DMS114 treated with DMSO at 0.1 percent for 48 hours (cell line): ENCODE data around the gene RHEB.

Experiments
- DNase-seq: peaks from one replicate; lab custom pipeline; 2025; ENCODE audit not compliant: unreplicated experiment; lab: John Stamatoyannopoulos, UW

RHEB gene

DNA sequence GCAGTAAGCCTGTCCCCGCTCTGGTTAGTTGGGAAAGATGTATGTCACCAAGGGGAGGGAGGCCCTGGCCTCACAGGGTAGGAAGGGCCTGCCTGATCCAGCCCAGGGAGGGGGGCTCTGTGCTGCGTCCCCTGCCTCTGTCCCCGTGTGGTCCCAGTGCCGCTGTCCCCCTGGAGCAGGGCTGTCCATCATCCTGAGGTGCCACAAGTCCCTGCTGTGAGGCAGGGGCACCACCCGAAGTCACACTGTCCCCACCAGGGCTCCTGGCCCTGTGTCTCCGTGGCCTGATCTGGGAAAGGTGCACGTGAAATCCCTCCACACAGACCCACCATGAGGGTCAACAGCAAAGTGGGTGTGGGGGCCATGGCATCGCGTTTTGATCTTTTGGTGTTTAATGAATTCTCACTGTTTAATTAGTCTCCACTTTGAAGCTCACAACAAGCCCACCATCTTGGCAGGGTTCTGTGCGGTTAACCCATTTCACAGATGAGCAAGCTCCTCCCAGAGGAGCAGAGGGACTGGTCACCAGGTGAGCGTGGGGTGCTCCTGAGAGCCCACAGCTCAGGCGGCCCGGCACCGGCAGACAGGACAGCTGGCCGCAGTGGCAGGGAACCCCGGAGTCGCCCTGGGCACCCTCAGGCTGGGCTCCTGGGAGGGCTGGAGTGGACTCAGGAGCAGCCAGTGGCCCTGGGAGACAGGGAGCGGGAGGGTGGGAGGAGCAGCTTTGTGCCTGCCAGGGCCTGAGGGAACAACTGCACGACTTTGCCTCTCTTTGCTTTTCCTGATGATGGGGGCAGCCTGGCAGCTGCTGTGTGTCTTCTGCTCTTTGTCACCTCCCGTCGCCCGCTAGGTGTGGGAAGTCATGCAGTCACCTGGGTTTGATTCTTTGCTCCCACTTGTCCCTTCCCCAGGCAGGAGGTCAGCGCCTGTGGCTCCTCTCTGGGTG, 67.8 kb downstream of the RHEB start:
- no peak for DNase-seq

DNA sequence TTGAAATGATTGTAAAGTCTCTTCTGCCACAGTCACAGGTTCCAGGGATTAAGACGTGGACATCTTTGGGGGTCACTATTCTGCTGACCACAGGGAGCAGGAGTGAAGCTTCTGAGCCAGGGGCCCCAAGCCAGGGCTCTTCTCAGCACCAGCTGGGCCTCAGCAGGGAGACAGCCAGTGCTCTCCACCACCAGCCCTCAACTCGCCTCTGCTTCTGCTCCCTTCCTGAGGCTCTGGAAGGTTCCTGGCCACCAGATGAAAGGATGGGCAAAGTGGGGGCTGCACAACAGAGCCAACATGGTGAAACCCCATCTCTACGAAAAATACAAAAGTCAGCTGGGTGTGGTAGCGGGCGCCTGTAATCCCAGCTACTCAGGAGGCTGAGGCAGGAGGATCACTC, 68.5 kb downstream of the RHEB start:
- DNase-seq: no peak

DNA sequence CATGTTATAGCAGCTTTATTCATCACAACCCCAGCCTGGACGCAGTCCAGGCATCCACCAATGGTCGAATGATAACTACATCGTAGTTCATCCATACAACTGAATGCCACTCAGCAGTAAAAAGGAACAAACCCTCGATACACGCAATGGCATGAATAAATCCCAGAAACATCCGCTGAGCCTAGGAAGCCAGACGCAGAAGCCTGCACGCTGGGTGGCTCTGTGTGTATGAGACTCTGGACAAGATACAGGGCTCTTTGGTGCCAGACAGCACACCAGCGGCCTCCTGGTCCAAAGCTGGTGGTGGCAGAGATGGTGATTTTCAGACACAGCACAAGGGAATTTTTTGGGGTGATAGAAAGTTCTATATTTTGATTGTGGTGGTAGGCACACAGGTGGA, 69.7 kb downstream of the RHEB start:
- no peak for DNase-seq

DNA sequence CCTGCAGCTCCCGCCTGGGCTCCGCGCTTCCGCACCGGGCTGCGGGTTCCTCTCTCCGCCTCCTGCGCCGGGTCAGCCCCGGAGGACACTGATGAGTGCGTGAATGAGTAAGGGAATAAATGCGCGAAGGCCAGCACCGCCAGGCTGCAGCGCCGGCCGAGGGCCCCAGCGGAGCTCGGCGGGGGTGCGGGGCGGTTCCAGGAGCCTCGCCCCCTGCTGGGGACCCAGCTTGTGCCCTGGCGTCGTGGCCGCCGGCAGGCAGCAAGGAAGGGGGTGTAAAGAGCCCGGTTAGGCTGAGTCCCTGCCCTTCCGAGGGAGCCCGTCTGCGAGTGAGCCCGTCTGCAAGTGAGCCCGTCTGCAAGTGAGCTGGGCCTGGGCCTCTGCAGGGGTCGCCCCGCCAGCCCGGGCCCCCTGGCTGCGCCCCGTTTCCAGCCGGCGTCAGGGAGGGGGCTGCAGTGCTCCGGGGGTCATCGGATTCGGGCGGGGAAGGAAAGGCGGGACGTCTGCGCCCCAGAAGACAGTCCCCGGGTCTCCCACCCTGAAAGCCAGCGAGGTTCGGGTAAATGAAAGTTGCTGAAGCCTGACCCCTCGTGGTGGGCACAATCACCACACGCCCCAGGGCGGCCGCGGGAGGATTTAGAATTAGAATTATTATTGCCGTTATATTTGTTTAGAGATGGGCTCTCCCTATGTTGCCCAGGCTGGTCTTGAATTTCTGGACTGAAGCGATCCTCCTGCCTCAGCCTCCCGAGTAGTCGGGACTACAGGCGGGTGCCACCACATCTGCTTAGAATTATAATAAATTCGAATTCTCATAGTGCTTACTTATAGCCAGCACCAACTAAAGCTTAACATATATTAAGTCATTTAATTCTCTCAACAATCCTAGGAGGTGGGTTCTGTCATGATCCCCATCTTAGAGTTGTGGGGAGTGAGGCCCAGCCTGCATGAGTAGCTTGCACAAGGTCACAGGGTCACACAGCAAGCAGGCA, 71.1 kb downstream of the RHEB start:
- peak; percentile 40 for DNase-seq

DNA sequence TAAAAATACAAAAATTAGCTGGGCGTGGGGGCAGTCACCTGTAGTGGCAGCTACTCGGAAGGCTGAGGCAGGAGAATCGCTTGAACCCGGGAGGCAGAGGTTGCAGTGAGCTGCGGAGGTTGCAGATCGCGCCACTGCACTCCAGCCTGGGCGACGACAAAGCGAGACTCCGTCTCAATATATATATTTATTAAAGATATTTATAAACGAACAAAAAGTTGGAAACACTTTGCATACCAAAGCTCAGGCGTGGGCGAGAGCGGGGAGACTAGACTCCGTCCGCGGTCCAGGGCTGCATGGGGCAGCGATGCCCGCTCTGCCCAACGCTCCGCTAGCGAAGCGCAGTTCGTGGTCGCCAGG, 71.8 kb downstream of the RHEB start:
- no peak for DNase-seq

DNA sequence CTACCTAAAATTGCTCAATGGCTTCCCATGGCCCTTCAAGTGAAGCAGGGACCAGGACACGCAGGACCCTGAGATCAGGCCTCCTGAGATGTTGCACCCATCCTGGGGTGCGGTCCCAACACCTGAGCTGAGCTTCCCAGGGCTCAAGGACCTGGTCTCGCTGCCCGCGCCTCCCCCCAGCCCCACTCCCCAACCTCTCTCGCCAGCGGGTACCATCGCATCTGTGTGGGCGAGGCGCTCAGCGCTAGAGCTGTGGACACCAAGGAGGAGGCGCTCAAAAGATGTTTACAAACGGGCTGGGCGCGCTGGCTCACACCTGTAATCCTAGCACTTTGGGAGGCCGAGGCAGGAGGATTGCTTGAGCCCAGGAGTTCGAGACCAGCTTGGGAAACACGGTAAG, 72.4 kb downstream of the RHEB start:
- no peak for DNase-seq

DNA sequence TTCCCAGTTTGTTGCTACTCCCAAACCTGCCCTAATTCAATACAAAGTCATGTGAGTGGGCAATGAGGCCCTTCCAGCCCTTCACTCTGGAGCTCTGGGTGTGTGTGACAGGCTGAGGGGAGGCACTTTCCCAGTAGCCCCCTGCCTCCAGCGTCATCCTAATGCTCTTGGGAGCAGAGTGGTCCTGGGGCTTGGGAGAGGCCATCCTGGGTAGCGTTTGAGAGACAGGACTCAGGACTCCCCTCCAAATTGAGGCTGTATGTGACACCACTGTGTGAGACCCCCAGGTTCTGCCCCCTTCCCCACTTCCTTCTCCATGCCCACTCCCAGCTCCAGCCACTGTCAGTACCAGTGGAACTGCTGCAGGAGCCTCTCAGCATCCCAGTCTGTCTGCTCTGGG, 73.3 kb downstream of the RHEB start:
- DNase-seq: no peak

DNA sequence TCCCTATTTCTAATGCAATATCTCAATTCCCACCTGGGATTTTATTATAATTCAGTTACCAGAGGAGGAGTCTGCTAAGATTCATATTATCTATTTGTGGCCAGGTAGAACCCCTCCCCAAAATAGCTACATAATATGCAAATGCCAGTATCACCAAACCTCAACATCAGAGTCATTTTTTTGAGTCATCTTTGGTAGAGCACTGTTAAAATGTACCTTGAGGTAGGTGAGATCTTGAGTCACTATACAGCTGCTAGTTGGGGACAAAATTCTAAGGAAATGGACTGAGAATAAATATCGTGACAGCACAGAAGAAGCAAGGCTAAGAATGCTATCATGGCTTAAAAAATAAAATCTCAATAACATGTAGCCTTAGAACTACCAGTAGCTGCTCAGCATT, 75.1 kb downstream of the RHEB start:
- no peak for DNase-seq

DNA sequence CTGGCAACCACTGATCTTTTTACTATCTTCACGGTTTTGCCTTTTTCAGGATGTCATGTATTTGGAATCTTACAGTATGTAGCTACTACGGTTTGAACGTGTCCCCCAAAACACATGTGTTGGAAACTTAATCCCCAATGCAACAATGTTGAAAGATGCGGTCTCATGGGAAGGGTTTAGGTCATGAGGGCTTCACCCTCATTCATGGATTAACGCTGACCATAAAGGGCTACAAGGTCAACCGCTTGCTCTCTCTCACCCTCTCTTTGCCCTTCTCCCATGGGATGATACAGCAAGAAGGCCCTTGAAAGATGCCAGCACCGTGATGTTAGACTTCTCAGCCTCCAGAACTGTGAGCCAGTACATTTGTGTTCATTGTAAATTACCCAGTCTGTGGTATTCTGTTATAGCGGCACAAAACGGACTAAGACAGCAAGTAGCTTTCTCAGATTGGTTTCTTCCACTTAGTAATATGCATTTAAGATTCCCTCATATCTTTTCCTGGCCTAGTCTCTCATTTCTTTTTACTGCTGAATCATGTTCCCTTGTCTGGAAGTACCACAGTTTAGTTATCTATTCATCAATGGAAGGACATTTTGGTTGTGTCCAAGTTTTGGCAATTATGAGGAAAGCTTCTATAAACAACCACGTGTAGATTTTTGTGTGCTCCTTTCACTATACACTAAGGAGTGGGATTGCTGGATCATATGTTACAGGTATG, 76.8 kb downstream of the RHEB start:
- no peak for DNase-seq

DNA sequence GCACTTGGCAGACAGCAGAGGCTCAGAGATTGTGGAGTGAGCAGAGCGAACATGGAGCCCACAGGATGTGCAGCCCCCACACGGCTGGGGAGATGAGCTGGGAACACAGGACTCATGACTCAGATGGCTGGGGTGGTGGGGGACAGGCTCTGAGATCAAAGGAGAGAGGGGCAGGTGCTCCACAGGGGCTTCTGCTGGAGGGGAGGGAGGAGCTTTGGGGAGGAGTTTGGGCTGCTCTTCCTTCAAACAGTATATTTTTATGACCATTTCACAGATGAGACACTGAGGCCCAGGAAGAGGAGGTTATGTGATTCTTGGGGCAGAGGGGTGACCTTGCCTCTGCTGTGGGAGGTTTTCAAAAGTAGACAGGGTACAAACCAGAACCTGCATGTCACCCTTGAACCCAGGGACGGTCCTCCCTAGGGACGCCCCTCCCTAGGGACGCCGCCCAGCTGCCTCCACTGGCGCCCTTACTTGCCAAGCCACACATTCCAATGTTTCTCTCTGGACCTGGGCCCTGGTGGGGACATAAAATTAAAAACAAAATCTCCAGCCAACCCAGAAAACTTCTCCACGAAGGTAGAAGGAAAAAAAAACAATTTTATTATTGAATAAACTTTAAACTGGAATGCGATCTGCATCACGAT, 78.8 kb downstream of the RHEB start:
- no peak for DNase-seq

DNA sequence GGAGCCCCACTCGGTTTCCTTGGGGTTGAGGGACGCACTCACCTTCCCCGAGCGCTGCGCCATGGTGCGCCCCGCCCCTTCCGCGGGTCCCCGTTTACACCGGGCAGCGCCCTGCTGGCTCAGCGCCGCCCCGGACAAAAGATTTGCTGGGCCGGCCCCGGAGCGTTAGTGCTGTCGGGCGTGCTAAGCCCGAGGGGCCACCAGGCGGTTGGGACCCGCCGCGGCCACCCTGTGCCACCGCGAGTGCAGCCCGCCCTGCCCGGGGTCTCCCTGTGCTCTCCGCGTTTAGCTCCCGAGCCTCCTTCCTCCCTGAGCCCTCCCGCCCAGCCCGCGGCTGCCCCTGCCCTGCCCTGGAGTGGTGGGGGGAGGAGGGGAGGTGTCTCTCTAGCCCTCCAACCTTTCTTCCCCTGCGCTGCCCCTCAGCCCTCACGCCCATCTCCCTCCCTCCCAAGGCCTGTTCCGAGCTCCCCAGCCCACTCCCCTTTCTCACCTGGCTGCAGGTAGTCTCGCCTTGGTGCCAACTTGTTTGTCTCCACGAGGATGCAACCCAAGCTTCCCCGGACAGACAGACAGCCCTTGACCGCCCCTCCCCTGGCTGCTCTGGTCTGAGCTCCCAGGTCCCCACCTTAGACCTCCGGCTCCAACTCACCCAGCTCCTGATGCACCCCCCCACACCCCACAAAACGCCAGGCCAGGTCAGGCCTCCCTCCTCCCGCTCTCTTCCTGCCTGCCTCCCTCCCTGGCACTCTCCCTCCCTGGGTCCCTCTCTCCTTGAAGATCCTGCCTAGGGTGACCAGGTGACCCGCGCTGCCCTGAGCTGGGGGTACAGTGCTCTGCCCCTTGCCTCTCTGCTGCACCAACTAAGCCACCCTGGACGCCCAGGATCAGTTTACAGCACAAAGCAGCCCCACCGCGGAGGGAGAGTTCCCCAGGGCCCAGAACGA, 79.6 kb downstream of the RHEB start, which contains the start of gene CRYGN:
CRYGN (minus strand) TSS at position 287 of the 944 bp plus-strand sequence; CDS start at position 63, 224 bp downstream.
- DNase-seq: no peak

DNA sequence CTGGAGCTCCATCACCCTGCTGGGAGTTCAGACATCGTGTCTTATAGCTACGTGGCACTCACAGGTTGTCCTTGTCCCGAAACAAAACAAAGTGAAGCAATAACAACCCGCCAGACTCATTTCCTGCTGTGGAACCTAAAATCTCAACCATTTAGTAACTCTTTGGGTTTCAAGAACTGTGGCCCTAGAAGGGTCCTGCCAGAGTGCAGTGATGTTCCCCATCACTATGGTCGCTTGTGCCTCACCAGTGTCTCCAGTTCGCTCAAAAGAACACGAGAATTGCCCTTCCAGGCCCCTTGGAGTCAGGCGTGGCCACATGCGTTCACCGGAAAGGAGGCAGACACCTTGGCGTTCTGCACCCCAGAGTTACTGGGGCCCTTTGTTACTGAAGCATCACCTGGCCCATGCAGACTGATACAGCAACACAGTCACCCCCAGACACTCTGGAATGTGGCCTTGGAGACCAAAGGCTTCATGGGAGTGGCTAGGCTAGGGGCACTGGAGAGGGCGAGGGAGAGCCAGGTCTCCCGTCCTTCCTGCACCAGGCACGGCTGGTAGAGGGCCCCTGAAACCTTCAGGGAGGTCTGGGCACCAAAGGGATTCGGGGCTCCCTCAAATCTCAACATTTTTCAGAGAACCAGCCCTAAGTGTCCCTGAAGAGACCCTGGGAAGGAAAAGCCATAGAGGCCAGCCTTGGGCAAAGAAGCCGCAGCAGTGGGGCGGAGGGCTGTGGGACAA, 80.7 kb downstream of the RHEB start:
- DNase-seq: no peak

DNA sequence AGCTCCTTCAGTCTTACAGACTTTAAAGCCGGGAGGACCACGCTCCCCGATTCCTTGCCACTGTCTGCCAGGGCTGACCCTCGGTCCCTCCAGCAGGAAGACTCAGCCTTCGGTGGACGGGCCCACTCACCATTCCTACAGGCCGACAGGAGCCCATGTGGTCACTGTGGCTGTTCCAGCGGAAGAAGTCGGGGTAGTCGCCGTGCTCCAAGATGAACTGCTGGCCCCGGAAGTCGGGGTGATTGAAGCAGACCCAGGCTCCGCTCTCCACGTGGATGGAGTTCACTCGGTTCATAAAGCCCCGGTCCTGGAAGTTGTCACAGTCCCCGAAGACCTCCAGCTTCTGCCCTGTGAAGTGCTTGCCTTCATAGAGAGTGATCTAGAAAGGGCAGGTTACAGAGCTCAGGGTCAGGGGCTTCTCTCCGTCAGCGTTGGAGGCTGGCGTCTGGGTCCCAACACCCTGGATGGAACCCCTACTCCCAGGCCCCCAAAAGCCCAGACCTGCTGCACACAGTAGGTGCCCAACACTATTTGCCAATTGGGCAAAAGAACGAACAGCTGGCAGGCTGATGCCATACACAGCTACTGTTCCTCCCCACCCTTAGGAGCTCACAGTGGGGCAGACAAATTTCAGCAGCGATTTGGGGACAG, 81.7 kb downstream of the RHEB start:
- no peak for DNase-seq

DNA sequence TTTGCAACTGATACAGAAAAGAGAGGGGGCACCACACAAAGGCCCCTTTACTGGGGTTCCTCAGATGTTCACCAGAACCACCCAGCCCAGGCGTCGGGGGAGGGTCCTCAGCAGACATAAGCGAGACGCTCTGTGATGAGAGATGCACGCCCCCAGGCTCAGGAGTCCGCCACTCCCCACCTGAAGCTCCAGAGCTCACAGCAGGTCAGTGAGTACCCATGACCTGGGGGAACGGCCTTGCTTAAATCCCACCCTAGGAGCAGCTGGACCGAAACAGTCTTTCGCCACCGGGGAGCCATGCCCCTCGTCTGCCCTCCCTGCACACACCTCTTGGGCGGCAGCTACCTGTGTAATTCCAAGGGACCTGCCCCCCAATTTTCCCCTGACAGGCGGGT, 82.5 kb downstream of the RHEB start:
- no peak for DNase-seq

DNA sequence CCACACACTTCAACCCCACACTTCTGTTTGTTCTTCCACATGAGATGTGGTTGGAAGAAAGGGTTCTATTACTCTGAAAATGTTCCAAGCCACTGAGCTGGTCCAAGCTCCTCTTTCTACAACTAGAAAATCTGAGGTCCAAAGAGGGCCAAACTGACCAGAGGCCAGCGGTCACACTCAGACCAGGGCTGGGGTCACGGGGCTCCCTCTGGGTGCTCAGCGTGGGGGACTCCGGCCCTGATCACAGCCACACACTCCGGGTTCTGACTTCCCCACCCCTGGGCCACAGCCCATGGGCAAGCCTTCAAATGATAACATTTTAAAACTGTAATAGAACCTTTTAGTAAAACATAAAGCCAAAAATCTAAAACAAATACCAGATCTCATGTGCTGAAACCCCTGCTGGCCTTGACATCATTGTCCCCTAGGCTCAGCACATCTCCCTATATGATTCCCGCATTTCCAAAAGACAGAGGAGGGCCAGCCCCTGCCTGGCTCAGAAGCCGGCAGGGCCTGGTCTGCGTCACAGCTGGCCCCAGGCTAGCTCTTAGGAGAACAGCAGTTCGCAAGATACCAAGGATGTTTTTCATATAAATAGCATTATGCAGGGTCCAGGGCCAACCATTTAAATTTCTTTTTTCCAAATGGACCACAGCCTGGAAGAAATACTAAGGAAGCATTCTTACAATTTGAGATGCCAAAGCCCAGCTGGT, 83.1 kb downstream of the RHEB start:
- DNase-seq: no peak

DNA sequence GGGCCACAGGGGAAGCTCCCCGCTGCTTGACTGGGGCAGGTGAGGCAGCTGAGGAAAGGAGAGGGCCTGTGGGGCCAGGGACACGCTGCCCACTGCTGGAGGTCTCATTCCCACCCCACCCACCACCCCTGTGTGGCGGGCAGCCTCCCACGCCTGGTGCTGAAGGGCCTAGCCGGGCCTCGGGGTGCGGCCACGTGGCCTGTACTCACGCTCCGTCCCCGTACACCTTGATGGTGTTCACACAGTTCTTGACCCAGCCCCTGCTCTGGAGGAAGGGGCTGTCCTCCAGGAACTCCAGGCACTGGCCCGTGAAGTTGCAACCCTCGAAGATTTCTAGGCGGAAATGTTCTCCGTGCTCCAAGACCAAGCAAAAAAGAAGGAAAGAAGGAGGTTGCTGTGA, 83.7 kb downstream of the RHEB start:
- DNase-seq: no peak

DNA sequence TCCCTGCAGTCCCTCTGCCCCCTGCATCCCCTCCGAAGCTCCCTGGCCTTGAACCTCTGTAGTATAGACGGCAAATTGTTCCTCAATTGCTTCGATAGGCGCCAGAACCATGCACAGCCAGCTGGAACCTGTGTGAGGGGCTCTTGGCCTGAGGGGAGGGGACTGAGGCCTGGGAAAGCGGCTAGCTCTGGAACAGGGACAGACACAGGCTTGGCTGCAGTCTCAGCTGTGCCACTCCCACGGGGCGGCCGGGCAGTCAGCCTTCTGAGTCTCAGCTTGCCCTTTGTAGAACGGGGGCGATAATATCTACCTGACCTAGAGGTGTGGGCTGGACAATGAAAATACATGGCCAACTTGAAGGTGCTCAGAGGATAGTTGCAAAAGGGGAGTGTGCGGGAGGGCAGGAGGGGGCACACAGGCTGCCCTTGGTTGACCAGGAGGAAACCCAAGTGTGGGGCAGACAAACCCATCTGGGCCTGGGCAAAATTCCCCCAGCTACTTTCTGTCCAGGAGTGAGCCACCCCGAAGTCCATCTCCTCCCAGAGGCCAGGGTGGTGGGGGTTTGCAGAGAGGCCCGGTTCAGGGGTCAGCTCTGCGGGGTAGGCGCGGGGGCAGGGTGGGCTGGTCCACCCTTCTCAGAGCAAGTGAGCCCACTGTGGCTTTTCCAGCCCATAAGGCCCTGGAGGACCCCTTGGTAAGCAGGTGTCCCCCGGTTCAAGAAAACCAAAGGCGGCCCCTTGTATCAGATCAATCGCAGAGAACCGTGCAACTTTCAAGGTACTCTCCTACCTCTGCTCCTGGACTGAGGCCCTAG, 84.4 kb downstream of the RHEB start:
- DNase-seq: no peak
